ENCODE data around the gene ZNF536. TPM values are rescaled to one million over a fixed set of nuclear protein-coding genes. Genes with fewer than 3 reads are reported as not detected.

ZNF536 gene
- total RNA-seq, 1 experiment from 2014 or later: not detected

GRCh38 chr19:30366282-30366681, 5.9 kb upstream of the ZNF536 start:
- intact Hi-C loops (cut with micrococcal nuclease; ENCODE audit: unreplicated experiment): no loop called here
- Histone ChIP-seq H3K36me3 (ENCODE audit: low read depth) (no peaks in the 10 kb centered on the region), H3K27me3 (ENCODE audit: insufficient read depth, low read depth) (peaks cover 88% of the 10 kb centered on the region), H3K9me3 (ENCODE audit: insufficient read depth, low read depth) (no peaks in the 10 kb centered on the region), H3K4me2 (no peak overlapping the region), H3K4me1 (replicated peaks; ENCODE audit: insufficient read depth) (no peaks in the 10 kb centered on the region), H2AFZ (no peak overlapping the region), H4K20me1 (ENCODE audit: insufficient read depth) (no peaks in the 10 kb centered on the region), H3K9me2 (ENCODE audit: insufficient read depth) (no peaks in the 10 kb centered on the region), H3K4me3 (no peak overlapping the region), H3K79me2 (ENCODE audit: low read depth) (no peaks in the 10 kb centered on the region), H3F3A (ENCODE audit: insufficient read depth, low read depth) (no peaks in the 10 kb centered on the region), H3K27ac (no peak overlapping the region)
- CTCF ChIA-PET: no interaction called here
- TF ChIP-seq EZH2 (IDR thresholded peaks at IDR 0.05; ENCODE audit: low read depth) (no peak), CTCF (conservative IDR thresholded peaks at IDR 0.05) (no peak)
- POLR2A ChIA-PET (ENCODE audit: unreplicated experiment): no interaction called here
- BruUV-seq (replicated peaks): no TSS peak
- DNase-seq: no peak

- TF ChIP-seq CTCF (conservative IDR thresholded peaks at IDR 0.05) (no peak), EZH2 (IDR thresholded peaks at IDR 0.05; ENCODE audit: low read depth) (no peak)
- H3K79me2 ChIP-seq (ENCODE audit: low read depth): no peaks in the 10 kb centered on the region
- H3K9me3 ChIP-seq (ENCODE audit: insufficient read depth, low read depth): no peaks in the 10 kb centered on the region
- H3K27ac ChIP-seq: no peak overlapping the region
- no peak overlapping the region for H2AFZ ChIP-seq
- H3K4me2 ChIP-seq: no peak overlapping the region
- H3K27me3 ChIP-seq (ENCODE audit: insufficient read depth, low read depth): peaks cover 88% of the 10 kb centered on the region
- ChIA-PET CTCF (no interaction called here), POLR2A (ENCODE audit: unreplicated experiment) (no interaction called here)
- H3K9me2 ChIP-seq (ENCODE audit: insufficient read depth): no peaks in the 10 kb centered on the region
- no peaks in the 10 kb centered on the region for H3F3A ChIP-seq (ENCODE audit: insufficient read depth, low read depth)
- no peaks in the 10 kb centered on the region for H3K4me1 ChIP-seq (replicated peaks; ENCODE audit: insufficient read depth)
- no peaks in the 10 kb centered on the region for H4K20me1 ChIP-seq (ENCODE audit: insufficient read depth)
- no peak overlapping the region for H3K4me3 ChIP-seq
- H3K36me3 ChIP-seq (ENCODE audit: low read depth): no peaks in the 10 kb centered on the region
- no peak for DNase-seq
- intact Hi-C loops (cut with micrococcal nuclease; ENCODE audit: unreplicated experiment): no loop called here
- BruUV-seq (replicated peaks): no TSS peak
These were observed 5.2 kb upstream of the ZNF536 start for GRCh38 chr19:30367006-30367405.

GRCh38 chr19:30367421-30367820, 4.8 kb upstream of the ZNF536 start:
- CTCF ChIA-PET: no interaction called here

More at GRCh38 chr19:30367421-30367820, 4.8 kb upstream of the ZNF536 start:
- no peak overlapping the region for H3K27ac ChIP-seq
- no TSS peak for BruUV-seq (replicated peaks)
- no peaks in the 10 kb centered on the region for H3K36me3 ChIP-seq (ENCODE audit: low read depth)
- H3K4me3 ChIP-seq: no peak overlapping the region
- no peaks in the 10 kb centered on the region for H4K20me1 ChIP-seq (ENCODE audit: insufficient read depth)
- no peaks in the 10 kb centered on the region for H3K4me1 ChIP-seq (replicated peaks; ENCODE audit: insufficient read depth)
- H3K9me2 ChIP-seq (ENCODE audit: insufficient read depth): no peaks in the 10 kb centered on the region
- H3K9me3 ChIP-seq (ENCODE audit: insufficient read depth, low read depth): no peaks in the 10 kb centered on the region
- intact Hi-C loops (cut with micrococcal nuclease; ENCODE audit: unreplicated experiment): no loop called here
- DNase-seq: no peak
- POLR2A ChIA-PET (ENCODE audit: unreplicated experiment): no interaction called here
- no peak overlapping the region for H2AFZ ChIP-seq
- no peak overlapping the region for H3K4me2 ChIP-seq
- H3K27me3 ChIP-seq (ENCODE audit: insufficient read depth, low read depth): peaks cover 88% of the 10 kb centered on the region
- H3F3A ChIP-seq (ENCODE audit: insufficient read depth, low read depth): no peaks in the 10 kb centered on the region
- no peaks in the 10 kb centered on the region for H3K79me2 ChIP-seq (ENCODE audit: low read depth)
- TF ChIP-seq CTCF (conservative IDR thresholded peaks at IDR 0.05): no peak
- TF ChIP-seq EZH2 (IDR thresholded peaks at IDR 0.05; ENCODE audit: low read depth): no peak
